HG02870 (cell line): ENCODE measurements around the gene ESRRA.
A peak's percentile ranks its signal among the peaks of the same experiment; 100 is the strongest.

Source experiments
- ATAC-seq: cut with Tn5 transposase; IDR thresholded peaks from one replicate; pipeline ENCODE4 v1.9.1; 2021; ENCODE audit warnings: mild to moderate bottlenecking, moderate library complexity; ENCODE audit not compliant: unreplicated experiment

The ESRRA gene

DNA sequence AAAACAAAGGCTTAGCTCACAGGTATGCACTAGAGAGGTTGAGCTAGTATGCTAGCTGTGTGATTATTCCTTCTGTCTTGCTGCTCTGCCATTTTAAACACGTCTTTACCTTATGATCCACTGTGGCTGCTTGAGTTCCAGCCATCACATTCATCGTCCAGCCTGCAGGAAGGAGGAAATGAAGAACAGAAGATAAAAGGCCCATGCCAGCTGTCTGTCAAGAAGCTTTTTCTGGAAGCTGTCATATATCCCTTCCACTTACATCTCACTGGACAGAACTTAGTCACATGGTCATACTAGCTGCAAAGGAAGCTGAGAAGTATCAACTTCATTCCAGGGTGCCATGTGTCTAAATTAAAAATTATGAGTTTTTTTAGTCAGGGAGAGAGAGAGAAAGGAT lies 22.1 kb downstream of the ESRRA start:
- ATAC-seq, result no peak

DNA sequence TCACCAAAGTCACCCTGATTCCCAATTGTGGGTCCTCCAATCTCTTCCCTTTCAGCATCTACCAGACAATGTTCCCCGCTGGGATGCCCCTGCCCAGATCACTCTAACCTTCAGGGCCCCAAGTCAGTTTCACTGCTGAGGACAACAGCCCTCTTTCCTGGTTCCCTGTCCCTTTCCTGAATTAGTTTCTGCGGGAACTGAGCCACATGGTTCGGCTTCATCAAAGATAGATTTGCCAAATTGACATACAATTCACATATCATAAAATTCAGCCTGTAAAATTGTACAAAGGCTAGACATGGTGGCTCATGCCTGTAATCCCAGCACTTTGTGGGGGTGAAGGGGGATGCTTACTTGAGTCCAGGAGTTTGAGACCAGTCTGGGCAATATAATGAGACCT lies 22.7 kb downstream of the ESRRA start:
- ATAC-seq, result no peak

DNA sequence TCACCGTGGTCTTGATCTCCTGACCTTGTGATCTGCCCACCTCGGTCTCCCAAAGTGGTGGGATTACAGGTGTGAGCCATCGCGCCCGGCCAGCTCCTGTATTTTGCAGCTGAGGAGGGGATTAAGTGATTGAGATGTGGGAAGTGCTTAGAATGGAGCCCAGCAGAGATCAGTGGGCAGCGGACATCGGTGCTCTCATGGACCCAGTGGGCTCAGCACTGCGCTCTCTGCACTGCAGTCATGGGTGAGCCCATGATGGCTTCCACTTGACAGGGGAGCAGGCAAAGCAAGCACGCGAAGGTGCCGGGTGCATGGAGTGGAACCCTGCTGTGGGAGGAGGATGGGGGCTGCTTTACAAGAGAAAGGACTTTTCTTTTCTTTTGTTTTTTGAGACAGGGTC lies 25.6 kb downstream of the ESRRA start:
- no peak for ATAC-seq

DNA sequence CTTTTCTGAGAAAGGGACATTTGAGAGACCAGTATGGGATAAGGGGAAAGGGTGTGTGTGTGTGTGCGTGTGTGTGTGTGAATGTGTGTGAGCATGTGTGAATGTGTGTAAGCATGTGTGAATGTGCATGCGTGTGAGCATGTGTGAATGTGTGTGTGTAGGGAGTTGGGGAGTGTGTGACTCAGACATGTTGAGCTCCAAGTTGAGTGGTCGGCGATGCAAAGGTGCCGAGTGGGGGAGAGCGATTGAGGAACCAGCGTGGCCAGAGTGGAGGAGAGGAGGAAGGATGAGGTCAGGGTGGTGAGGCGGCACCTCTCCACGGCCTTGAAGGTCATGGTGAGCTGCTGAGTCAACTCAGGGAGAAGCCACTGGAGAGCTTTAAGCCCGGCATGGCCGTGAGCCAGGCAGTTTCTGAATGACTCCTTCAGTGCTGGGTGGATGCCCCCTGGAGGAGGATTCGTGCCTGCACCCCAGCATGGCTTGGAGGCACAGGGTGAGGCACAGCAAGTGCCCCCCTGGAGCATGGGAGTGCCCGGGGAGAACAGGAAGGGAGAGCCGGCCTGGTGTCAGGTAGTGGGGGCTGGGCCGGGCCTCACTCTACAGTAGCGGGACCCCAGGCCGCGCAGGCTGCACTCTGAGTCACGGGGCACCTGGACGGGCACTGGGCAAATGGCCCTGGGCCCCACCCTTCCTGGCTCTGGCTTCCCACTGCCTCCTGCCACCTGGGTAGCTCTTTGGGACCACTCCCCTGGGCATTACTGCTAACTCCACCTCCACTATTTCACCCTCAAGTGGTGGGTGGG lies 26.4 kb downstream of the ESRRA start:
- peak; percentile 48 for ATAC-seq

DNA sequence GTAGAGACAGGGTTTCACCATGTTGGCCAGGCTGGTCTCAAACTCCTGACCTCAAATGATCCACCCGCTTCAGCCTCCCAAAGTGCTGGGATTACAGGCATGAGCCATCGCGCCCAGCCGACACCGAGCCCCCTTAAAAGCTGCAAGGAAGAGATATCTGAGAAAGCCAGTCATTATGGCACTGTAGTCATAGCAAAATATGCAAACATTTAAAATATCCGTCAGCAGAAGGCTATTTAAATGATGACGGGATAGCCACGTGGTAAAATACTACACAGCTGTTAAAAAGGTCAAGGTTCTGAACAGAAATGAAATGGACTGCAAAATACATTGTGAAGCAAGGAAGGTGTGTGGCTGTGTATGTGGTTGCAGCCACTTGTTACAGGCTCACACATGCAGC lies 28.2 kb downstream of the ESRRA start:
- no peak for ATAC-seq

DNA sequence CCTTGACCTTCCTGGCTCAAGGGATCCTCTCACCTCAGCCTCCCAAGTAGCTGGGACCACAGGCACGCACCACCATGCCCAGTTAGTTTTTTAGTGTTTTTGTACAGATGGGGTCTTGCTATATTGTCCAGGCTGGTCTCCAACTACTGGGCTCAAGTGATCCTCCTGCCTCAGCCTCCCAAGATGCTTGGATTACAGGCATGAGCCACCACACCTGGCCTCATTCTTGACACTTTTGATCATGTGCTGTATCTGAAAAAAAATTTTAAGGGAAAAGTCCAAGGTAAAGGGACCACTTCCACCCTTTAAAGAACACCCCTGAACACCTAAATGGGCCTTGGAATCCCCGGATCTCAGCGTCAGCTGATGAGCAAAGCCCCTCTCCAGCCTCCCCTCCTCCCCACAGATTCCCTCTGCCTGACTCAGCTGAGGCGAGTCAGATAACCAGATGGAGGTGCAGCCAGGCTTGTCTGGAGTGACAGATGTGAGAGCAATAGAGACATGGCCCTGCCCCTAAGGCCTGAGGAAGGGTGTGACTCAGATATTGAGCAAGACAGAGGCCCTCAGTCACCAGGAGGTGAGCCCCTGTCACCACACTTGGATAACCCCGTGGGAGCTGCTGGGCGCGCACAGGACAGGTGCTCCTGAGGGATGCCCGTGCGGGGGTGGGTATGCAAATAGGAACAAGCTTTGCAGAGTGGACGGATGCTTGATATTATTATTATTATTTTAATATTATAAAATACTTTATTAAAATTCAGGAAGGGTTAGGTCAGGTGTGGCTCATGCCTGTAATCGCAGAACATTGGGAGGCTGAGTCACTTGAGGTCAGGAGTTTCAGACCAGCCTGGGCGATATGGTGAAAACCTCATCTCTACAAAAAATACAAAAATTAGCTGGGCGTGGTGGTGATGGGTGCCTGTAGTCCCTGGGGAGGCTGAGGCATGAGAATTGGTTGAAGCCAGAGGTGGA lies 29.7 kb downstream of the ESRRA start:
- peak; percentile 71 for ATAC-seq

DNA sequence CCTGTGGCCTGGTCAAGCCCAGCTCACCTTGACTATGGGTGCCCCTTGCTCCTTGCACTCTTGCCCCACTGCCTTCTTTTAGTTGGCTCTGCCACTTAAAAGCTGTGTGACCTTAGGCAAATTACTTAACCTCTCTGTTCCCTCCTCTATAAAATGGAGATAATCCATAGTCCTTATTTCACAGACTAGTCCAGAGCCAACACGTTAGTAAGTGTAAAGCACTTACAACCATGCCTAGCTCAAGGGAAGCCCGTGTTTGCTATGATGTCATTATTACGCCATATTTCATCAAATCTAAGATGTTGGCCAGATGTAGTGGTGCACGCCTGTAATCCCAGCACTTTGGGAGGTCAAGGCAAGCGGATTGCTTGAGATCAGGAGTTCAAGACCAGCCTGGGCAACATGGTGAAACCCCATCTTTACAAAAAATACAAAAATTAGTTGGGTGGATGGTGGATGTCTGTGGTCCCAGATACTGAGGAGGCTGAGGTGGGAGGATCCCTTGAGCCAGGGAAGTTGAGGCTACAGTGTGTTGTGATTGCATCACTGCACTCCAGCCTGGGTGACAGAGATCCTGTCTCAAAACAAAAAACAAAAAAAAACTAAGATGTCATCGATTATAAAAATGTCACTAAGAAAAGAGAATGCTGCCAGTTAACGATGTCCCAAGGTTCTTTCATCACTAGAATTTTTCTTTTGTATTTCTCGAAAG lies 32.4 kb downstream of the ESRRA start:
- no peak for ATAC-seq

DNA sequence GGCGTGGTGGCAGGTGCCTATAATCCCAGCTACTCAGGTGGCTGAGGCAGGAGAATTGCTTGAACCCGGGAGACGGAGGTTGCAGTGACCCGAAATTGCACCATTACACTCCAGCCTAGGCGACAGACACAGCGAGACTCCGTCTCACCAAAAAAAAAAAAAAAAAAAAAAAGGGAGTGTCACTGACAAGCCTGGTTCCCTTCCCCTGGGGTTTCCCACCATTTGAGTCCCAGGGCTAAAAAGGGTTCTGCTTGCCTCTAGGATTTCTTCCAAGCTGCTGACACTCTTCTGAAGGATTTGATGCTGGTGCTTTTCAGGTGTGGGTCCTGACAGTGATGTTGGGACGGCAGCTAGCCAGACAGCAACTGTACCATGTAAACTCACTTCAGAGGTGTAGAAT lies 33.4 kb downstream of the ESRRA start:
- no peak for ATAC-seq

DNA sequence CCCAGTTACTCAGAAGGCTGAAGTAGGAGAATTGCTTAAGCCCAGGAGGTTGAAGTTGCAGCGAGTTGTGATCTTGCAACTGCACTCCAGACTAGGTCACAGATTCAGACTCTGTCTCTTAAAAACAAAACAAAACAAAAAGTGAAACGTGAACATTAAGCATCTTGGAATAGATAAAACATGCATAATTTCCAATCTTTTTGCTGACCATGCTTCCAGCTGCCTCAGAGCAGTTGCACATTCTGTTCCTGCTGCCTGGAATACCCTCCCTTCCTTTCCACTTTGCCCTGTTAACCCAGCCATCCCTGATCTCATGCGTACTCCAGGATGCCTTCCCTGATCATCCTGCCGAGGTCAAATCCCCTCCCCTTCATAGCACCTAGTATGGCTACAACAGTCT lies 34.0 kb downstream of the ESRRA start:
- ATAC-seq, result no peak

DNA sequence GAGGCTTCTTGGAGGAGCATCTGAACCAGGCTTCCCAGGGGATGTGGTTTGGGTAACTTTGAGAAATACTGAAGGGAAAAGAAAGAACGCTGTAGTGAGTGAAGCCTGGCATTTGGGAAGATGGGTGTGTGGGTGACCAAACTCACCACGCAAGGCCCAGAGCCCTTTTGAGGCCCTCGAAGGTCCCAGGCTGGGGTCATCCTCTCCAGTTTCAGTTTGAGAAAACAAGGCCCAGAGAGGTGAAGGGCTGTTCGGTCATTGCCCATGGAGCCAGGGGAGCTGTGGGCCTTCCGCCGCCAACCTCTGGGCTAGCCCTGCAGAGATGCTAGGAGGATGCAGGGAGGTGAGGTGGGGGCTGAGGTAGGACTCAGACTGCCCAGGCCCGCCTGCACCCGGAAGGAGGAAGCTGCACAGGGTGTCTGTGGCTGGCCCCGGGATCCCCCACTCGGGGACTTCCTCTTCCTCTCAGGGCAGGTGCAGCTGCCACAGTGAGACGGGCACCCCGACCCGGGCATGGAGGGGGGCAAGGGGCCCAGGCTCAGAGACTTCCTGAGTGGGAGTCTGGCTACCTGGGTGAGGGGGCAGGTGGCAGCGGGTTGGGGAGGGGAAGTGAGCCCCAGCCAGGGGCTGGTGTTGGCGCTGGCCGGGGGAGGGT lies 34.6 kb downstream of the ESRRA start, which contains the start of gene CCDC88B:
TSS of gene CCDC88B (plus strand) at position 451 of the 655 bp plus-strand sequence. CDS start at position 514, 63 bp downstream.
- peak; percentile 39 for ATAC-seq

DNA sequence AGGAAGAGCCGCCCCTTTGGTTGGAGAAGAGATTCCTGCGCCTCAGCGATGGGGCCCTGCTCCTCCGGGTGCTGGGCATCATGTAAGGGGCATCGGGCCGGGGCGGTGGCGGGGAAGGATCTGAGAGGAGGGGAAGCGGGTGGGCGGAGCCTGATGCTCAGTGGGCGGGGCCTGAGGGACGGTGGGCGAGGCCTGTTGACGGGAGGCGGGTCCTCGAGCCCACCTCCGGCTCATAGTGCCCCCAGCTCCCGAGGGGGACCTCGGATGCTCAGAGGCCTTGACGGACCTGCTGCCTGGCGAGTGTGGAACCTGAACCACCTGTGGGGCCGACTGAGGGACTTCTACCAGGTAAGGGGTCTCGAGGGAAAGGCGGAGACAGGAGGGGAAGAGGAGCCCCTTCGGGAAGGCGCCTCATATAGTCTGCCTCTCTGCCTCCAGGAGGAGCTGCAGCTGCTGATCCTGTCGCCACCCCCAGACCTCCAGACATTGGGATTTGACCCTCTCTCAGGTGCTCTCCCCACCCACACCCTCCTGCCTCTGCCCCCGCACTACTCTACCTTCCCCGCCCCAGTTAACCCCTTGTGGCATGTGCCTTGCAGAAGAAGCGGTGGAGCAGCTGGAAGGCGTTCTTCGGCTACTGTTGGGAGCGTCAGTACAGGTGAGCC lies 35.5 kb downstream of the ESRRA start:
- no peak for ATAC-seq

DNA sequence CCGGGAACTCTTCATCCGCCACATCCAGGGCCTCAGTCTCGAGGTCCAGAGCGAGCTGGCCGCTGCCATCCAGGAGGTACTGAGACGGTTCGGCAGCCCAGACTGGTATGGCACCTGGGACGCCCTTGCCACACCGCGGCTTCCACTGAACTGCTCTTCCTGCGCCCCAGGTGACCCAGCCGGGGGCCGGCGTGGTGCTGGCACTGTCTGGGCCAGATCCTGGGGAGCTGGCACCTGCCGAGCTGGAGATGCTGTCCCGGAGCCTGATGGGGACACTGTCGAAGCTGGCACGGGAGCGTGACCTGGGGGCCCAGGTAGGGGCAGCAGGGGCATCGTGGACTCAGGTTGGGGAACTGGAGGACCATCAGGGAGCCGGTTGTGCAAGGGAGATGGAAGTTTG lies 36.1 kb downstream of the ESRRA start:
- no peak for ATAC-seq

DNA sequence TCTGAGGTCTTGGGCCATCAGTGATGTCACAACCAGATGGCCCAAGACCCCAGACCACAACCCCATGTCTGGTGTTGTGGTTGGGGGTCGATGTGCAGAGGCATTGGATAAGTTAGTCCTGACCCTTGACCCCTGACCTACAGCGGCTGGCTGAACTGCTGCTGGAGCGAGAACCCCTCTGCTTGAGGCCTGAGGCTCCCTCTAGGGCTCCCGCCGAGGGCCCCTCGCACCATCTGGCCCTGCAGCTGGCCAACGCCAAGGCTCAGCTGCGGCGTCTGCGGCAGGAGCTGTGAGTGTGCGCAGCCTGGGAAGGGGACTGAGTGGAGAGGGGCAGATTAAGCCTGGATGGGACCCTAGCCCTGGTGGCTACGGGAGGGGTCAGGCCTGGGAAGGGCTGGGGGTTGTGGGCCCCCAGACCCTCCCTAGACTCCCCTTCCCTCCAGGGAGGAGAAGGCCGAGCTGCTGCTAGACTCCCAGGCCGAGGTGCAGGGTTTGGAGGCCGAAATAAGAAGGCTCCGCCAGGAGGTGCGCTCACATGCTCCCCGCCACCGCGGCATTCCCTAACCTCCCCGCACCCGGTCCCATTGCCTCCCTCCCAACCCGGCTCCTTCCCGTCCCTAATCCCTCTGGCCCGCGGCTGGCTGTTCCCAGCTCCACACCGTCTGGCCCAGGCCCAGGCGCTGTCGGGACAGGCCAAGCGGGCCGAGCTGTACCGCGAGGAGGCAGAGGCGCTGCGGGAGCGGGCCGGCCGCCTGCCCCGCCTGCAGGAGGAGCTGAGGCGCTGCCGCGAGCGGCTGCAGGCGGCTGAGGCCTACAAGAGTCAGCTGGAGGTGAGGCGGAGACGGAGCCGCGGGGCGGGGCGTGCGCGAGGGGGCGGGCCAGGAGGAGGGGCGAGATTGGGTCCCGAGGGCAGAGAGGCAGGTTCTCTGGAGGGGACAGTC lies 36.8 kb downstream of the ESRRA start:
- ATAC-seq, result peak; percentile 43

DNA sequence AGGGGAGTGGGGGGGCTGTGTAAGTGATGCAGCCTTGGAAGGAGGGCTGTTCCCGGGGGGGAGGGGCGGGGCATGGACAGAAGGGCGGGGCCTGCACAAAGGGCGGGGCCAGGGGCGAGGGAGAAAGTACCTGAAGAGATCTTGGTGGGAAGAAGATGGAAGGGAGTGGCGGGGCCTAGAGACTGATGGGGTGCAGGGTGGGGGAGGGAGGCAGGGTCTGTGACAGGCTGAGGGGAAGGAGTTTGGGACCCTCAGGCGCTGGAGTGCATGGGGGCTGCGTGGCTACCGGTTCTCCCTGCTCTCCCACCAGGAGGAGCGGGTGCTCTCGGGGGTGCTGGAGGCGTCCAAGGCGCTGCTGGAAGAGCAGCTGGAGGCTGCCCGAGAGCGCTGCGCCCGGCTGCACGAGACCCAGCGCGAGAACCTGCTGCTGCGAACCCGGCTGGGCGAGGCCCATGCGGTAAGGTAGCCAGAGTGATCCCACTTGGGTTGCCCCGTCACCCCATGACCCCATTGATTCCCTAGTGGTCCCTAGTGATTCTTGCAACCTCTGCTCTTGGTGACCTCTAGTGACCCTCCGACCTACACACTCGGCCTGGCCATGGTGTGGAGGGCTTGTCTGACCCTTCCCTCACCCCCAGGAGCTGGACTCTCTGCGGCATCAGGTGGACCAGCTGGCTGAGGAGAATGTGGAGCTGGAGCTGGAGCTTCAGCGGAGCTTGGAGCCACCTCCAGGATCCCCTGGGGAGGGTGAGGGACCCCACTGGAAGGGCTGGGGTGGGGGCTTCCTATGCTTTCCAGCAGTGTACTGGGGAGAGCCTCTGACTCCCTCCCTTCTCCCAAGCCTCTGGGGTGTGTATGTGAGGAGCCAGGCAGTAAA lies 37.8 kb downstream of the ESRRA start:
- ATAC-seq, result no peak

DNA sequence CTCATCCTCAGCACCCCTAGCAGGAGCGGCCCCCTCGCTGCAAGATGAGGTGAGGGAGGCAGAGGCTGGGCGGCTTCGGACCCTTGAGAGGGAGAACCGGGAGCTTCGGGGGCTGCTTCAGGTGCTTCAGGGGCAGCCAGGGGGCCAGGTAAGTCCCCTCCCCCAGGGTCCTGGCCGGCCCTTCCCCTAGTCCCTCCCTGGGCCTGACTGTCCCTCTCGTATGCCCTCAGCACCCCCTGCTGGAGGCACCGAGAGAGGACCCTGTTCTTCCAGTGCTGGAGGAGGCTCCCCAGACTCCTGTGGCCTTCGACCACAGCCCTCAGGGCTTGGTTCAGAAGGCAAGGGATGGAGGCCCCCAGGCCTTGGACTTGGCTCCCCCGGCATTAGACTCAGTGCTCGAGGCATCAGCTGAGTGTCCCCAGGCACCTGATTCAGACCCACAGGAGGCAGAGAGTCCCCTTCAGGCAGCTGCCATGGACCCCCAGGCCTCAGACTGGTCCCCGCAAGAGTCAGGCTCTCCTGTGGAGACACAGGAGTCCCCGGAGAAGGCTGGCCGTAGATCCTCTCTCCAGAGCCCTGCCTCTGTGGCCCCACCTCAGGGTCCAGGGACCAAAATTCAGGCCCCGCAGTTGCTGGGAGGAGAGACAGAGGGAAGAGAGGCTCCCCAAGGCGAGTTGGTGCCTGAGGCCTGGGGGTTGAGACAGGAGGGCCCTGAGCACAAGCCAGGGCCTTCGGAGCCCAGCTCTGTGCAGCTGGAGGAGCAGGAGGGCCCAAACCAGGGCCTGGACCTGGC lies 38.6 kb downstream of the ESRRA start:
- ATAC-seq, result no peak

DNA sequence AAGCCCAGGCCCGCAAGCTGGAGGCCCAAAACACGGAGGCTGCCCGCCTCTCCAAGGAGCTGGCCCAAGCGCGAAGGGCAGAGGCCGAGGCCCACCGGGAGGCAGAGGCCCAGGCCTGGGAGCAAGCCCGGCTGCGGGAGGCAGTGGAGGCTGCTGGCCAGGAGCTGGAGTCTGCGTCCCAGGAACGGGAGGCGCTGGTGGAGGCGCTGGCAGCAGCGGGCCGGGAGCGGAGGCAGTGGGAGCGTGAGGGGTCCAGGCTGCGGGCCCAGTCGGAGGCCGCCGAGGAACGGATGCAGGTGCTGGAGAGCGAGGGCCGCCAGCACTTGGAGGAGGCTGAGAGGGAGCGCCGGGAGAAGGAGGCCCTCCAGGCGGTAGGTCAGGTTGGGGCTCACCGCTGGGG lies 39.5 kb downstream of the ESRRA start:
- ATAC-seq, result no peak

DNA sequence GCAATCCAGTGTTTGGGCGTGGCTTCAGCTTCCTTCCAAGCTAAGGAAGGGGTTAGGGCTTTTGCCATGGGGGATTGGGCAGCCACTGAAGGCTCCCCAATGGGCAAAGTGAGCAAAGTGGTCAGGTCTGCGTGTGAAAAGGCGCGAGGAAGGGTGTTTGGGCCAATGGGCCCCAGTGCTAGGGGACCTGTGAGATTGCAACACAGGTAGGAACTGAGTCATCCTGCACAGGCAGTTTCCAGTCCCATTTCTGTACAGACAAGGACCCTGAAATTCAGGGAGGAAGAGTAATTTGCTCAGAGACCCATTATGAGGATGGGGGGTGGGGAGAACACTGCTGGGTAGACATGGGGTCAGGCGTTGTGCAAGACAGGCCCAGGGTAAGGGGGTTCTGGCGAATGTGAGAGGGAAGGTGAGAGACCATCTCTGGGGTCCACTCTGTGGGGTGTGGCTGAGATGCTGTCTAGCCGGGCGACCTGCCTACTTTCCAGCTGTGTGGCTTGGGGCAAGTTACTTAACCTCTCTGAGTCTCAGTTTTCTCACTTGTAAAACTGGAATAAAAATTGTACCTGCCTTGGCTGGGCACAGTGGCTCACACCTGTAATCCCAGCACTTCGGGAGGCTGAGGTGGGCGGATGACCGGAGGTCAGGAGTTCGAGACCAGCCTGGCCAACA lies 42.0 kb downstream of the ESRRA start:
- ATAC-seq, result no peak
